Natural killer cell (primary cell): ENCODE data around the gene MON1A. TPM values are rescaled to one million over a fixed set of nuclear protein-coding genes. Genes with fewer than 3 reads are reported as not detected.

Experiments used
- ATAC-seq, 3 donors: fragments of 150-1000 bp in 2 of 3; fragments of 200-7000 bp in 1 of 3; cut with Tn5 transposase; 1 replicate in 1 of 3; 2 replicates in 2 of 3; pipeline ENCODE4 v1.10.0; 2021; ENCODE audit warnings: mild to moderate bottlenecking in 2 of 3, moderate library complexity in 2 of 3
- DNase-seq, 2 donors: peaks; one replicate each; pipeline versions ENCODE4 v3.0.0 to v3.0.0-alpha.2; 2013 to 2021; ENCODE audit warnings: mixed read lengths in 1 of 2
- H3K27ac ChIP-seq: one replicate; pipeline ENCODE4 v1.5.1; 2013; ENCODE audit warnings: mild to moderate bottlenecking, low read length
- H3K27me3 ChIP-seq: one replicate; pipeline ENCODE4 v1.6.1; 2013; ENCODE audit warnings: low read length; ENCODE audit not compliant: control insufficient read depth, insufficient read depth
- H3K36me3 ChIP-seq: one replicate; pipeline ENCODE4 v1.6.1; 2013; ENCODE audit warnings: low read length; ENCODE audit not compliant: control insufficient read depth, insufficient read depth
- H3K4me1 ChIP-seq: one replicate; pipeline ENCODE4 v1.6.1; 2013; ENCODE audit warnings: low read length; ENCODE audit not compliant: control insufficient read depth, insufficient read depth
- H3K4me3 ChIP-seq: one replicate; pipeline ENCODE4 v1.5.1; 2013; ENCODE audit warnings: low read length
- H3K9me3 ChIP-seq: one replicate; pipeline ENCODE4 v1.6.1; 2013; ENCODE audit warnings: low read length; ENCODE audit not compliant: control insufficient read depth, insufficient read depth
- H3K27ac Mint-ChIP-seq, 2 donors: one replicate each; pipeline ENCODE4 v1.8.0; 2022; ENCODE audit warnings: mild to moderate bottlenecking in 2 of 2, mixed read lengths in 2 of 2, moderate library complexity in 1 of 2
- H3K27me3 Mint-ChIP-seq, 2 donors: one replicate each; pipeline ENCODE4 v1.8.0; 2022; ENCODE audit warnings: low read depth in 2 of 2, mixed read lengths in 2 of 2
- H3K36me3 Mint-ChIP-seq: one replicate; pipeline ENCODE4 v1.8.0; 2022; ENCODE audit warnings: mixed read lengths
- H3K4me1 Mint-ChIP-seq, 2 donors: one replicate each; pipeline ENCODE4 v1.8.0; 2022; ENCODE audit warnings: mixed read lengths in 2 of 2
- H3K4me3 Mint-ChIP-seq: one replicate; pipeline ENCODE4 v1.8.0; 2022; ENCODE audit warnings: mild to moderate bottlenecking, moderate library complexity, mixed read lengths
- H3K9me3 Mint-ChIP-seq, 2 donors: one replicate each; pipeline ENCODE4 v1.8.0; 2022; ENCODE audit warnings: mixed read lengths in 2 of 2
- CTCF ChIP-seq: fragments of 200-600 bp; IDR thresholded peaks from one replicate; pipeline ENCODE4 v1.8.0; 2022; ENCODE audit warnings: antibody characterized with exemption
- WGBS: methylation state at CpG from one replicate; pipeline ENCODE4 v1.1.7; 2013; ENCODE audit warnings: missing lambda C conversion rate; ENCODE audit not compliant: insufficient coverage; 5-methylcytosine and 5-hydroxymethylcytosine counted together
- intact Hi-C: fragments of 100-400 bp; cut with micrococcal nuclease; formaldehyde crosslinking; loops from one replicate; pipeline ENCODE4 v1.14.2; 2022
- total RNA-seq, 4 donors: library from RNA; stranded (reverse); fragments of 120-200 nt in 1 of 4; gene quantifications; one replicate each; pipeline versions ENCODE4 v1.2.3 to v1.2.4, GENCODE V29; 2013 to 2022

Gene MON1A
- total RNA-seq, 3 donors from 2014 or later (not counting 1 experiment from before 2014, with no cell fraction given): 3.7 to 8.1 (median 7.9) TPM

- H3K36me3 ChIP-seq: peaks cover 21% of the 10 kb centered on the region
- H3K4me1 ChIP-seq: no peaks in the 10 kb centered on the region
- DNase-seq (no peak), ATAC-seq (no peak)
- TF ChIP-seq CTCF: no peak
- no peaks in the 10 kb centered on the region for H3K27me3 ChIP-seq
- H3K27ac ChIP-seq: no peak overlapping the region
- no peak overlapping the region for H3K4me3 Mint-ChIP-seq
- intact Hi-C loops: no loop called here
- no peaks in the 10 kb centered on the region for H3K9me3 Mint-ChIP-seq
- H3K9me3 ChIP-seq: no peaks in the 10 kb centered on the region
- peaks cover 8 to 22% of the 10 kb centered on the region in 2 donors for H3K4me1 Mint-ChIP-seq
- H3K27ac Mint-ChIP-seq: peak overlapping the region in 1 of 2 donors; percentile 46
- WGBS: 93% methylated on average over 8 of the region's 8 CpGs
- H3K36me3 Mint-ChIP-seq: no peaks in the 10 kb centered on the region
- no peak overlapping the region for H3K4me3 ChIP-seq
- H3K27me3 Mint-ChIP-seq: no peaks in the 10 kb centered on the region
These were observed 38.7 kb upstream of the MON1A start for GRCh38 chr3:49968346-49968745.

GRCh38 chr3:49967291-49967690 lies 37.7 kb upstream of the MON1A start:
- H3K27ac ChIP-seq: no peak overlapping the region
- Mint-ChIP-seq H3K36me3 (no peaks in the 10 kb centered on the region), H3K27ac (no peak overlapping the region), H3K4me3 (no peak overlapping the region), H3K9me3 (no peaks in the 10 kb centered on the region), H3K4me1 (peaks cover 8 to 24% of the 10 kb centered on the region in 2 donors), H3K27me3 (no peaks in the 10 kb centered on the region)
- intact Hi-C loops: no loop called here
- no peak for ATAC-seq
- no peak for DNase-seq
- WGBS: 99% methylated on average over 6 of the region's 6 CpGs
- no peaks in the 10 kb centered on the region for H3K9me3 ChIP-seq
- TF ChIP-seq CTCF: no peak
- H3K4me3 ChIP-seq: no peak overlapping the region
- H3K4me1 ChIP-seq: no peaks in the 10 kb centered on the region
- H3K27me3 ChIP-seq: no peaks in the 10 kb centered on the region
- H3K36me3 ChIP-seq: peaks cover 14% of the 10 kb centered on the region

GRCh38 chr3:49966233-49966942 lies 36.8 kb upstream of the MON1A start:
- H3K9me3 Mint-ChIP-seq: no peaks in the 10 kb centered on the region

More at GRCh38 chr3:49966233-49966942, 36.8 kb upstream of the MON1A start:
- Histone ChIP-seq H3K36me3 (peaks cover 7% of the 10 kb centered on the region), H3K27me3 (no peaks in the 10 kb centered on the region), H3K27ac (no peak overlapping the region), H3K9me3 (no peaks in the 10 kb centered on the region), H3K4me3 (no peak overlapping the region), H3K4me1 (peaks cover 6% of the 10 kb centered on the region)
- H3K4me3 Mint-ChIP-seq: no peak overlapping the region
- intact Hi-C loops: no loop called here
- DNase-seq: no peak
- no peak for TF ChIP-seq CTCF
- no peaks in the 10 kb centered on the region for H3K27me3 Mint-ChIP-seq
- no peak for ATAC-seq
- H3K4me1 Mint-ChIP-seq: peaks cover 8 to 27% of the 10 kb centered on the region in 2 donors
- no peaks in the 10 kb centered on the region for H3K36me3 Mint-ChIP-seq
- no peak overlapping the region for H3K27ac Mint-ChIP-seq
- WGBS: no CpG with 5 or more reads among the region's 1 CpG
